ENCODE data around the gene ALPI.
"Not testable (repeated sequence)": the region's sequence is repeated elsewhere in the genome, so short reads cannot be mapped to it uniquely, and the experiment has no call there.

ALPI gene

DNA sequence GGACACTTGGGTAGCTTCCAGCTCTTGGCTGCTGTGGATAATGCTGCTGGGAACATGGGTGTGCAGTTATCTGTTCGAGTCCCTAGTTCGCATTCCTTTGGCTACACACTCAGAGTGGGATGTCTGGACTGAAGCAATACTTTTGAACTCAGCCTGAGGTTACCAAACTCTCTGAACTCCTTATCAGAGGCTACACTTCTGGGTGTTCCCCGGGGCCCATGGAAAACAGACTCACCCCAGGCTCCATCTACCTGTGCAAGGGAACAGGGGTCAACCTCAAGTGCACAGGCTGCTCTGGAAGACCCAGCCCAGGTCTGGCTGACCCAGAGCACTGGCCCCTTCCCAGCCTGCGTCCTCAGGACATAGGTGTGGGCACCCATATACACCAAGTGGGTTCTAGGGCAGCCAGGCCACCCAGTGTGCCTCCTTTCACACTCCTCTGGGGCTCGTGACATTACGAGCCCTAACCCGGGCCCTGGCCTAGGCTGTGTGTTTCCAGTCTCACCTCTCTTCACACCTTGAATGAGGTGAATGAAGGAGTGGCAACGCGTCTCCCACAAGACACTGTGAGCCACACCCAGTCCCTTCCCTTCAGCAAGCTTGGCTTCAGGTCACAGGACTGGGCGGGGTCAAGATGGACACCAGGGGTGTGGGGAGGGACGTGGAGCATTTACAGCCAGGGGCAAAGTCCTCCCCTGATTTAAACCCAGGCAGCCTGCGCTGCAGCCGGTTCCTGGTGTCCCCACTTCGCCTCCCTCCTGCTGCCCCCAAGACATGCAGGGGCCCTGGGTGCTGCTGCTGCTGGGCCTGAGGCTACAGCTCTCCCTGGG lies at the start of gene ALPI:
TSS of gene ALPI (plus strand) at position 728 of the 830 bp plus-strand sequence. CDS start at position 775, 47 bp downstream.
- FAIRE-seq: no peak

DNA sequence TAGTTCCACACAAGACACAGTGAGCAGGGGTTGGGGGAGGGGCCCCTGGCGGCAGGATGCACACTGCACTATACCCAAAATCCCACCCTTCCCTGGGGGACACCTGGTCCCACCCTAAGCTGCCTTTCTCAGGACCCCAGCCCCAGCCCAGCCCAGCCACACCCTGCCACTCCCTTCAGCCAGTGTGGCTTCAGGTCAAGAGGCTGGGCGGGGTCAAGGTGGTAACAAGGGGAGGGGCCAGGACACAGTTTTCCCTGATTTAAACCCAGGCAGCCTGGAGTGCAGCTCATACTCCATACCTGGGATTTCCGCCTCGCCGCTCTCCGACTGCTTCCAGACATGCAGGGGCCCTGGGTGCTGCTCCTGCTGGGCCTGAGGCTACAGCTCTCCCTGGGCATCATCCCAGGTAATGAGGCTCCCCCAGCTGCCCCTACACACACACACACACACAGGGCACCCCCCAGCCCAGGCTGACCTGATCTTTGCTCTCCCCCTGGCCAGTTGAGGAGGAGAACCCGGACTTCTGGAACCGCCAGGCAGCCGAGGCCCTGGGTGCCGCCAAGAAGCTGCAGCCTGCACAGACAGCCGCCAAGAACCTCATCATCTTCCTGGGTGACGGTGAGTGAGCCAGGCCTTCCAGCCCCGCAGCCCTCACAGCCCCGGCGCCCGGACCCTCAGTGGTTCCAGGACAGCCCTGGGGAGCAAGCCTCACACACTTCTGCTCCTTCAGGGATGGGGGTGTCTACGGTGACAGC lies 49.2 kb upstream of the ALPI start, which contains the start of gene ALPG:
TSS of gene ALPG (plus strand) at position 289 of the 755 bp plus-strand sequence. CDS start at position 340, 51 bp downstream.
- FAIRE-seq: no peak

GRCh38 chr2:232407428-232408150 lies 48.4 kb upstream of the ALPI start:
- FAIRE-seq: not testable (repeated sequence)

GRCh38 chr2:232408269-232408668 lies 47.7 kb upstream of the ALPI start:
- FAIRE-seq: not testable (repeated sequence)

- FAIRE-seq: not testable (repeated sequence)
Measured at GRCh38 chr2:232409617-232410016, 46.3 kb upstream of the ALPI start.

DNA sequence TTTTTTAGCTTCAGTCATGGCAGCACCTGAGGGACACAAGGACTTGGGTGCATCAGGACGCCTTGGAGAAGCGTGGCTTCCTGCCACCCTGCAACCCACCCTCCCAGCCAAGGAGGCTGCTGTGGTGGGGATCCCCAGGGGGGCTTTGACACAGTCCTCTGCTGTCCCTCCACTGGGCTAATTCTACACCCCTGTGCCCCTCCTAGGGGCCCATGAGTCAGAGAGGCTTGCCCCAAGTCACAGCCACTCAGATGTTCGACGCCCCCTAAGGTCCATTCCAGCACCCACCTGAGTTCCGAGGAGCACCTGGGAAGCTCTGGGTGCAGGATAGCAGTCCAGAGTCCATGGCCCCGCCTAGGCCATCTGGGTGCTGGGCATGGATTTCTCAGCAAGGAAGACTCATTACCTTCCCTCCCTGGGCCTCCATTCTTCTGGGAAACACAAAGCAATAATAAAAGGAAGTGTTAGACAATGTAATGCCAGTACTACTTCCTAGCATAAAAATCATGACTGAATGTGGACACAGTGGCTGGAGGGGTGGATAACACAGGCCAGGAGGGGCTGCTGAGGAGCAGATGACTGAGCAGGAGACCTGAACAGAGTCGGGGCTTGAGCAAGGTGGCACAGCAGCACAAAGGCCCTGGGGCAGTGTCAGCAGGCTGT lies 45.6 kb upstream of the ALPI start:
- FAIRE-seq: no peak

DNA sequence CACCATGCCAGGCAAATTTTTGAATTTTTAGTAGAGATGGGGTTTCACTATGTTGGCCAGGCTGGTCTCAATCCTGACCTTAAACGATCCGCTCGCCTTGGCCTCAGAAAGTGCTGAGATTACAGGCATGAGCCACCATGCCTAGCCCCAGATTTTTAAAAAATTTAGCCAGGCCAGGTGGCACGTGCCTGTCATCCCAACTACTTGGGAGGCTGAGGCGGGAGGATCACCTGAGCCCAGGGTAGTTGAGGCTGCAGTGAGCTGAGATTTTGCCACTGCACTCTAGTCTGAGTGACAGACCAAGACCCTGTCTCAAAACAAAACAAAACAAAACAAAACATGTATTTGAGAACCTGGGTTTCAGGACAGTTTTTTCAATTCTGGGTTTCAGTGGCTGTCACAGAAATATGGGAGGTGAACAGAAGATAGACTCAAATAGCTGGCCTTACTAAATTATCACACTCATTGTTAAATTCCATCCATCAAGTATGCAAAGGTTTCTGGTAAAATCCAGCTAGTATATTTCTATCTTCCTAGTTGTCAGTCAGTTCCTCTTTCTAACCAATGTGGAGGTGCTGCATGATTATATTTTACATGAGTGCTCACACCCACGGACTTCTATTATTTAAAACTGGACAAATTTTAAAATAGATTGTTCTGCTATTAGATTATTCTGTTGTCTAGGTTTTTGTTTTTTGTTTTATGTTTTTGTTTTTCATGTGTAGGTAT lies 43.9 kb upstream of the ALPI start:
- FAIRE-seq: no peak

GRCh38 chr2:232412986-232413385 lies 43.0 kb upstream of the ALPI start:
- FAIRE-seq: no peak

- FAIRE-seq: no peak
Measured at GRCh38 chr2:232415138-232415690, 40.7 kb upstream of the ALPI start.

- FAIRE-seq: no peak
Measured at GRCh38 chr2:232415736-232416520, 40.0 kb upstream of the ALPI start.

- FAIRE-seq: no peak
Measured at GRCh38 chr2:232416521-232417470, 39.2 kb upstream of the ALPI start.

GRCh38 chr2:232417489-232417888 lies 38.5 kb upstream of the ALPI start:
- FAIRE-seq: no peak

GRCh38 chr2:232418056-232418455 lies 37.9 kb upstream of the ALPI start:
- no peak for FAIRE-seq

GRCh38 chr2:232418466-232419244 lies 37.3 kb upstream of the ALPI start:
- no peak for FAIRE-seq

GRCh38 chr2:232419245-232420072 lies 36.5 kb upstream of the ALPI start:
- FAIRE-seq: no peak

DNA sequence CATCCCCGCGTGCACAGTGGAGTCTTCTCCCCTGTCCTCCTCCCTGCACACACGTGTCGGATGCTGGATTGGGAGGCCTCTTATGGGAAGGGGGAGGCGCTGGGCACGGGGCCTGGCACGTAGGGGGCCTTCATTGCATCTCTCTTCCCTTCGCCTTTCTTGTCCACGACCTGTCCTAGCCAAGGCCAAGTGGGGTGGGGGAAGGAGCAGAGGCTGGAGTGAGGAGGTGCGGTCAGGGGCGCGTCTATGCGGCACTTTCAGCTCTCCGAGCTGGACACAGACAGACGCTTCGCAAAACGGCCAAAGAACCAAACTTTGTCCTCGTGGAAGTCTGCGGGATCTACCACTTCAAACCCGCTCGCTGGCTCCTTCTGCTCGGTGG lies 35.9 kb upstream of the ALPI start:
- no peak for FAIRE-seq

DNA sequence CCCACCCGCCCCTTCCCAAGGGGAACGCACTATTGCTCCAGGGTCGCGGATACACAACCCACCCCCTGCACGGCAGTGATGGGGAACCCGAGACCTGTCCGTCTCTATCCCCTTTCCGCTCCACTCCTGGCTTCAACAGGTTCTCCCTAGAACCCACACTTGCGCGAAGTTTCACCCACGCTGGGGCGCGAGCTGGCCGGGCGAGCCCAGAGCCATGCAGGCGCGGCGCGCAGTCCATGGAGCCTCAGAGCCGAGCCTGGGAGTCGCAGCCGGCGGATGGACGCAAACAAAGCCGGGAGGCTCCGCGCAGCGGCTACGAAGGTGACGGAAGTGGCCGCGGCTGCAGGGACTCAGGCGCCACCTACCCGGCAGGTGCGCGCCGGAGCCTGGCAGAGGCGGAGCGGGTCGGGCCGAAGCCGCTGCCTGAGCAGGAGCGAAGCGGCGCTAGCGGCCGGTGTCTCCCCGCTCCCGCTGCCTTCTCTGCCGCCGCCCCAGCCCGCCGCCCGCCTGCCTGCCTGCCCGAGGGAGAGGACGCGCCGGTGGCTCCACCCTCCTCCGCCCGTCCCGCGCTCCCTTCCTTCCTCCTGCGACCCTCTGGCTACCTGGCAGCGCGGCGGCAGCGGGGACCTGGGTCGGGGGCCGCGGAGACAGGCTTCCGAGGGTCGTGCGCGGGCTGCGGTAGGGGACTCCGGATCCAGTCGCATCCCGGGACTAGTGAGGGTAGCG lies 35.3 kb upstream of the ALPI start:
- no peak for FAIRE-seq

Measured in colon (tissue), 2 donors.